Pancreas (tissue), 10 donors: Measurements from ENCODE around the gene SCN5A. TPM values are rescaled to one million over a fixed set of nuclear protein-coding genes. Genes with fewer than 3 reads are reported as not detected.

Experiments
- ATAC-seq, 4 donors: fragments of 200-7000 bp; cut with Tn5 transposase; one replicate each; pipeline versions ENCODE4 v1.8.0 to v1.9.1; 2020; ENCODE audit warnings: mild to moderate bottlenecking in 4 of 4, moderate library complexity in 4 of 4
- DNase-seq, 6 donors: peaks; one replicate each; pipeline ENCODE4 v3.0.0-alpha.2; 2020
- FAIRE-seq: peaks from 2 replicates; lab custom pipeline; 2012; peaks lifted over from hg19 to GRCh38; lab: Jason Lieb, UNC
- H3K27ac ChIP-seq, 4 donors: fragments of 200-600 bp; sonication (generic); 1 replicate in 3 of 4; 2 replicates in 1 of 4; pipeline versions ENCODE4 v1.5.0 to v1.8.0; 2020
- H3K27me3 ChIP-seq, 4 donors: fragments of 200-600 bp; one replicate each; pipeline ENCODE4 v1.8.0; 2021
- H3K36me3 ChIP-seq, 3 donors: fragments of 200-600 bp; sonication (generic) in 1 of 3; one replicate each; pipeline versions ENCODE4 v1.5.0 to v1.8.0; 2020 to 2021
- H3K4me1 ChIP-seq, 3 donors: fragments of 200-600 bp; one replicate each; pipeline ENCODE4 v1.8.0; 2021
- H3K4me3 ChIP-seq, 4 donors: fragments of 200-600 bp; sonication (generic) in 2 of 4; one replicate each; pipeline versions ENCODE4 v1.5.0 to v1.8.0; 2020 to 2021
- H3K9me3 ChIP-seq, 4 donors: fragments of 200-600 bp; one replicate each; pipeline ENCODE4 v1.8.0; 2021
- WGBS, 2 donors: extraction: QIAGEN DNeasy Blood & Tissue Kit; methylation state at CpG; one replicate each; pipeline ENCODE4 v1.1.7; 2013; 5-methylcytosine and 5-hydroxymethylcytosine counted together
- intact Hi-C, 3 donors: fragments of 100-400 bp; cut with DNase I; formaldehyde crosslinking; loops; one replicate each; pipeline versions ENCODE4 v1.11.1 to v1.14.2; 2022
- polyA plus RNA-seq, 2 donors: library from polyadenylated mRNA; stranded (reverse); fragments of 200-250 nt; gene quantifications; one replicate each; pipeline ENCODE4 v1.2.3, GENCODE V29; 2013
- total RNA-seq, 6 donors: library from RNA; stranded (reverse); fragmentation: NEBNext Ultra II Directional in 4 of 6; extraction: Animal tissue kit (Norgen Biotek cat#: 25700) in 4 of 6; gene quantifications; one replicate each; pipeline versions ENCODE4 v1.2.1 to v1.2.4, GENCODE V29; 2021 to 2023
- TF ChIP-seq, protein P1 (sequence below), 4 donors: fragments of 200-600 bp; sonication (generic) in 3 of 4; IDR thresholded peaks; one replicate each; pipeline versions ENCODE4 v1.5.0 to v1.8.0; 2021; ENCODE audit warnings: antibody characterized with exemption in 4 of 4
- donor health status: healthy with polysubstance abuse.
- donor health status: DM: no; HTN: no; CAD: no; lungs with moderate emphysema.
- donor health status: DM: no; HTN: no; CAD: no.
- donor health status: control.
- donor health status: control.
- donor health status: Bipolar disorder and iron deficiency.
- donor health status: DM: yes; HTN: yes; CAD: no.
- donor health status: DM: no; HTN: no; CAD: no.
- donor health status: DM: no; HTN: no; CAD: no.
- donor health status: DM: yes; HTN: yes; CAD: no.

Gene SCN5A
- total and polyA plus RNA-seq, 8 donors: 0.07 to 0.39 (median 0.26) TPM; not detected in 1

DNA sequence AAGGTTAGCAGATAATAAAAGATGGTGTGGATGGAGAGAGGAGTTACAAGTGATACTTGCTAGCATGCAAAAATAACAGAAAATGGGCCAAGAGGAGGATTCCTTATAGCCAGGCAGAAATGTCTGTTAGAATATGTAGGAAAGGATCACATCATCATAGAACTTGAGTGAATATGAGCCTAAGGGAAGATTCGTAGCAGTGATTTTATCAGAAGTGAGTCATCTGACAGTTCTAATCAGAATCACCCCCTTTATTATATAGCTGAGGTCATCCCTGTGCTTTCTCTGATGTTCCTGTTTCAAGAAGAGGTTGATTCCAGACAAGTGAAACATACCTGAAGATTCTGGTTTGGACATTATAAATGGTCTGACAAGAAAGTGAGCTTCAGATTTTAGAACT lies 130.5 kb downstream of the SCN5A start:
- 74 to 79% methylated on average over 1 of the region's 1 CpG for WGBS, 2 donors
- FAIRE-seq (no peak), ATAC-seq (no peak), DNase-seq (no peak)
- Histone ChIP-seq H3K36me3 (peaks cover 0 to 13% (median 0%) of the 10 kb centered on the region in 3 donors), H3K4me3 (no peak overlapping the region), H3K27me3 (no peaks in the 10 kb centered on the region), H3K9me3 (no peaks in the 10 kb centered on the region), H3K27ac (no peak overlapping the region), H3K4me1 (no peaks in the 10 kb centered on the region)
- TF ChIP-seq, protein P1, sequence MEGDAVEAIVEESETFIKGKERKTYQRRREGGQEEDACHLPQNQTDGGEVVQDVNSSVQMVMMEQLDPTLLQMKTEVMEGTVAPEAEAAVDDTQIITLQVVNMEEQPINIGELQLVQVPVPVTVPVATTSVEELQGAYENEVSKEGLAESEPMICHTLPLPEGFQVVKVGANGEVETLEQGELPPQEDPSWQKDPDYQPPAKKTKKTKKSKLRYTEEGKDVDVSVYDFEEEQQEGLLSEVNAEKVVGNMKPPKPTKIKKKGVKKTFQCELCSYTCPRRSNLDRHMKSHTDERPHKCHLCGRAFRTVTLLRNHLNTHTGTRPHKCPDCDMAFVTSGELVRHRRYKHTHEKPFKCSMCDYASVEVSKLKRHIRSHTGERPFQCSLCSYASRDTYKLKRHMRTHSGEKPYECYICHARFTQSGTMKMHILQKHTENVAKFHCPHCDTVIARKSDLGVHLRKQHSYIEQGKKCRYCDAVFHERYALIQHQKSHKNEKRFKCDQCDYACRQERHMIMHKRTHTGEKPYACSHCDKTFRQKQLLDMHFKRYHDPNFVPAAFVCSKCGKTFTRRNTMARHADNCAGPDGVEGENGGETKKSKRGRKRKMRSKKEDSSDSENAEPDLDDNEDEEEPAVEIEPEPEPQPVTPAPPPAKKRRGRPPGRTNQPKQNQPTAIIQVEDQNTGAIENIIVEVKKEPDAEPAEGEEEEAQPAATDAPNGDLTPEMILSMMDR (IDR thresholded peaks at IDR 0.05): no peak
- intact Hi-C loops: no loop called here

DNA sequence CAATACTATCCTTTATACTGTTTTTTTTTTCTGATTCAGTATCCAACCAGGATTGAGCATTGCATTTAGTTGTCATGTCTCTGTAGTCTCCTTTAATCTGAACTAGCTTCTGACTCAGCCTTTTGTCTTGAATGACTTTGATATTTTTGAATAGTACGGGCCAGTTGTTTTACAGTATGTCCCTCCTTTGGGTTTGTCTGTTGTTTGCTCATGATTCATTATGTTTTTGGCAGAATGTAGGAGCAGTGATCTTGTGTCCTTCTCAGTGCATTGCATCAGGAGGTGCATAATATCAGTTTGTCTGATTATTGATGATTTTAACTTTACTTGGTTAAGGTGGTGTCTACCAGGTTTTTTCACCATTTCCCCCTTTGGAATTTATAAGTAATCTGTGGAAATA lies 132.8 kb downstream of the SCN5A start:
- DNase-seq: no peak
- ATAC-seq: no peak
- WGBS, 2 donors: 0 to 99% methylated on average over 1 of the region's 1 CpG
- H3K4me1 ChIP-seq: no peaks in the 10 kb centered on the region
- no peaks in the 10 kb centered on the region for H3K9me3 ChIP-seq
- intact Hi-C loops: no loop called here
- H3K27me3 ChIP-seq: no peaks in the 10 kb centered on the region
- no peak overlapping the region for H3K4me3 ChIP-seq
- FAIRE-seq: no peak
- no peaks in the 10 kb centered on the region for H3K36me3 ChIP-seq
- no peak overlapping the region for H3K27ac ChIP-seq
- TF ChIP-seq, protein P1 (IDR thresholded peaks at IDR 0.05): no peak

DNA sequence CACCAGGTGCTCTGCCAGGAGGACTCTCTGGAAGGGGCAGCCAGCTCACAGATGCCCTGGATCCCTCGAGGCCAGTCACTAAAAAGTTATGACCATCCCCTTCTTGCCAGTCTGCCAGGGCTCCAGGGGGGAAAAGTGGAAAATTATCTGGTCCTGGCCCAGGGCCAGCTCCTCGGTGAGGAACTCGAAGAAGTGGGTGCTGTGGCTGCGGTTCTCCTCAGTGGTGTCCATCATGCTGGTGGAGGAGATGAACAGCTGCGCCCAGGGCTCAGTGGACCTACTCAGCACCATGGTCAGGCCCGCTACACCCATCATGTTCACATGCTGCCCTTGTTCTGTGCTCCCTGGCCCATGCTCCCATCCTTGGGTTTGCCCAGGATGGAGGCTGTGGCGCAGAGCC lies 134.1 kb downstream of the SCN5A start:
- intact Hi-C loops: no loop called here
- 90 to 92% methylated on average over 7 of the region's 7 CpGs for WGBS, 2 donors
- Histone ChIP-seq H3K4me1 (no peaks in the 10 kb centered on the region), H3K27ac (no peak overlapping the region), H3K4me3 (no peak overlapping the region), H3K27me3 (no peaks in the 10 kb centered on the region), H3K9me3 (no peaks in the 10 kb centered on the region), H3K36me3 (no peaks in the 10 kb centered on the region)
- TF ChIP-seq, protein P1 (IDR thresholded peaks at IDR 0.05): no peak
- no peak for ATAC-seq
- no peak for FAIRE-seq
- DNase-seq: no peak

DNA sequence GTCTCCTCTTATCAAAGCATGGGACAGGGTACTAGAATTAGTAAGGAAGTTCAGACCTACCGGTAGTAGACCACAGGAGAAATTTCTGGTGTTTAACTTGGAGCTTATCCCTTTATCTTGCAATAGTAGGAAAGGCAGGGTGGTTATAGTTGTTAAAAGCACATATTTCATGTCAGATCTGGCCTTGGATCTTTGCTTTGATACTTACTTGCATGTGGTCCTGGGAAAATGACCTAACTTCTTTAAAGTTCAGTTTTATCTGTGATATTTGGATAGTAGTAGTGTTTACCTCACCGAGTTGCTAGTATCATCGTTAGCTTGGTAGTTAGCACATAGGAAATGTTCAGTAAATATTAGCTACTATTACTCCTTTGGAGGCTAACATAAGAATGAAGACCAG lies 137.9 kb downstream of the SCN5A start:
- TF ChIP-seq, protein P1 (IDR thresholded peaks at IDR 0.05): no peak
- H3K36me3 ChIP-seq: peaks cover 0 to 7% (median 2%) of the 10 kb centered on the region in 3 donors
- H3K27me3 ChIP-seq: no peaks in the 10 kb centered on the region
- H3K4me1 ChIP-seq: no peaks in the 10 kb centered on the region
- no peak overlapping the region for H3K4me3 ChIP-seq
- intact Hi-C loops: no loop called here
- no peak for FAIRE-seq
- WGBS, 2 donors: 36 to 37% methylated on average over 3 of the region's 3 CpGs
- no peak overlapping the region for H3K27ac ChIP-seq
- H3K9me3 ChIP-seq: no peaks in the 10 kb centered on the region
- ATAC-seq: no peak
- no peak for DNase-seq

DNA sequence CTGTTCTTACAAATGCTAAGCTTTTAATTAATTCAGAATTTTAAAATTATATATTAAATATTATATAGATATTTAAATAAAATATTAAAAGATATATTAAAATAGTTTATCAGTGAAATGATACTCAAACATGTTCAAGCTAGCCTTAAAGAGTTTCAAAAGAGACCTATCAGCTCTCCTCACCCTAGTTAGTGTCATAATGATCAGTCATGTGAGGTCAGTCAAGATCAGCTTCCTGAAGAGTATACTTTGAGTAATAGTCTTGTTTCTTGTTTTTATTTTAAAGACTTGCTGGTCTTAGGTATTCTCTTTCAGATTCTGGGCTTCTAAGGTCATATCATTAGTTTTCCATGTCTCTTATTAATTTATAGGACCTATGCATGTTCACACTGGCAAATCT lies 138.9 kb downstream of the SCN5A start:
- intact Hi-C loops: no loop called here
- Histone ChIP-seq H3K9me3 (no peaks in the 10 kb centered on the region), H3K27me3 (no peaks in the 10 kb centered on the region), H3K4me1 (no peaks in the 10 kb centered on the region), H3K36me3 (peaks cover 0 to 7% (median 2%) of the 10 kb centered on the region in 3 donors), H3K27ac (no peak overlapping the region), H3K4me3 (no peak overlapping the region)
- FAIRE-seq (no peak), DNase-seq (no peak), ATAC-seq (no peak)
- TF ChIP-seq, protein P1 (IDR thresholded peaks at IDR 0.05): no peak
